HG03378 (cell line): ENCODE measurements around the gene ANKRD45.
"Not testable (repeated sequence)": the region's sequence is repeated elsewhere in the genome, so short reads cannot be mapped to it uniquely, and the experiment has no call there.

ENCODE experiments used
- ATAC-seq: cut with Tn5 transposase; IDR thresholded peaks from one replicate; pipeline ENCODE4 v1.9.1; 2021; ENCODE audit warnings: mild to moderate bottlenecking, moderate library complexity; ENCODE audit not compliant: unreplicated experiment

The ANKRD45 gene

DNA sequence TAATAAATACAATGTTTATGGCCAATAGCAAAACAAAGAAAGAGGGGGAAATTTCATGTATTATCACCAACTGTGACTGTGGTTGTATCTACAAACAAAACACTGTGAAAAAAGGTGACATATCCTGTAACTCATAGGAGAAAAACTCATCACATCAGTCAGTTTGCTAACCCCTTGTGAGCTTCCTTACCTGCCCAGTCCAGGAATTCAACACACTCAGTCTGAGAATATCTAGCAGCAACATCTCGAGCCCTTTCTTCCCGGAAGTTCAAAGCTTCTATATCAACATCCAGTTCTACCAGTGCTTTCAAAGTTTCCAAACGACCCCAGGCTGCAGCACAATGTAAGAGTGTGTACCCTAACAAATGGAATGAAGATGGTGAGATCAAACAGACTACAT, 23.0 kb downstream of the ANKRD45 start:
- ATAC-seq, result no peak

DNA sequence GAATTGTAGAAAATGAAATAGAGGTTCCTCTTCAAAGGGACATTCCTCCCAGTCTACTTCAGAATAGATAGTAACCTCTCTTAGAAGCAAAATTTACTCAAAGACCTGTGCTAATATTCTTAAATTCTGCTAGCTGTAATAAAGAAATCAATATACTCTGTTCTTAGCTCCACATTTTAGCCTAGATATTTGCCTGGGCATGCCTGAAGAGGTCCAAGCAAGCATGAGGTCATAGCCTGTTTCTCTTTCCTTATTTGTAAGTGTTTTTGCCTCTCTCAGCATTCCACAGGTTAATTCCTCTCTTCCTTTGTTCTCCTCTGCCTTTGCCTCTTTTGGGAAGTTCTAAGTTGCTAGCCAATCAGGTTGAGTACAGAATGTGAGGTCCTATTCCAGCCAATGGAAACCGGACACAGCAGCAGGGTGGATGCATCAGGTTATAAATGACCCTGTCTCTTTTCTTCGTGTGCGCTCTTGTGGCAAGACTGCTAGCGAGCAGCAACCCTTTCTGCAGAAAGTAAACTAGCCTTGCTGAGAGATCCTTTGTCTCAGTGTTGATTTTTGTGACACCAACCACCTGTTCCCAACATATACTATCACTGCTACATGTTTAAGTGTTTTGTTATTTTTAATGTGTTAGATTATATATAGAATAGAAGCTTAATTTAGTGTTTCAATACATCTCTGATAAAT, 27.1 kb downstream of the ANKRD45 start:
- not testable (repeated sequence) for ATAC-seq

DNA sequence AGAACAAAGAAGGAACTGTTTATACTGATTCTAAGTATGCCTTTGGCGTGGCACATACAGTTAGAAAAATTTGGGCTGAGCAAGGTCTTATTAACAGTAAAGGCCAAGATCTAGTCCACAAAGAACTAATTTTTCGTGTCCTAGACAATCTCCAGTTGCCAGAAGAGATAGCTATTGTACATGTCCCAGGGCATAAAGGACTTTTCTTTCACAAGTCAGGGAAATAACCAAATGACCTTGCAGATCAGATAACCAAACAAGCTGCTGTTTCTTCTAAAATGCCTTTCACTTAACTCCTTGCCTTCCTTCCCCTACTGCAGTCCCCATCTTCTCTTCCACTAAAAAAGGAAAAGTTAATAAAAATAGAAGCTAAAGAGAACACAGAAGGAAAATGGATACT, 30.5 kb downstream of the ANKRD45 start:
- ATAC-seq, result no peak

DNA sequence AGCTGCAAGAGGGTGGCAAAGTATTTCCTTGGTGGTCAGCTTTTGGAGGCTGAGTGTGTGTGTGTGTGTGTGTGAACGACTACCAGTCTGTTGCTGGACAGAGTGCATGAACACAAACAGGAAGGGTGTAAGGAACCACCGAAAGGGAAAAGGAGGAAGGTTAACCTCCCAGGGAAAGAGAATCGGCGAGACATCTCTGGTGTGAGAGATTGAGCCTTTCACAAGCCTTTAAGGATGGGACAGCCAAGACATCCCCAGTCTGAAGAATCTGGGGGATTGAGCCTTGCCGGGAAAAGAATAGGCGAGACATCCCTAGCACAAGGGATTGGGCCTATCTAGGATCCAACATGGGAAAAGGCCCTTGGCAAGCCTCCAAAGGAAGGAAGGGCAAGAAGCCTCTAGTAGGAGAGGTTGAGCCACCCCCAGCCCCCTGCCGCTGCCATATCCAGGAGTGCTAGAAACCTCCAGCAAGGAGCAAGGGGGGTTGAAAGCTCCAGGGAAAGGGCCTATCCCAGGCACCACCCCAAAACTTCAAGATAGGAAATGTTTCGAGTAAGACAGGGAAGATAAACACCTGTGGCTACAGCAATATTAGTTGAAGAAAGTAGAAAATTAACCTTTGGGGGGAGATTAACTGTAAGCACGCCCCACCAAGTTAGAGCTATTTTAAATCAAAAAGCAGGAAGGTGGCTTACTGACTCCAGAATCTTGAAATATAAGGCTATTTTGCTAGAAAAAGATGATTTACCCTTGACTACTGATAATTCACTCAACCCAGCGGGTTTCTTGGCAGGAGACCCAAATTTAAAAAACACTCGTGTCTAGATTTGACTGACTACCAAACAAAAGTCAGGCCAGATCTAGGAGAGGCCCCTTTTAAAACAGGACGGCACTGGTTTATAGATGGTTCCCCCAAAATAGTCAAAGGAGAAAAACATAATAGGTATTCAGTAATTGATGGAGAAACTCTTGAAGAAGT, 31.3 kb downstream of the ANKRD45 start:
- no peak for ATAC-seq

DNA sequence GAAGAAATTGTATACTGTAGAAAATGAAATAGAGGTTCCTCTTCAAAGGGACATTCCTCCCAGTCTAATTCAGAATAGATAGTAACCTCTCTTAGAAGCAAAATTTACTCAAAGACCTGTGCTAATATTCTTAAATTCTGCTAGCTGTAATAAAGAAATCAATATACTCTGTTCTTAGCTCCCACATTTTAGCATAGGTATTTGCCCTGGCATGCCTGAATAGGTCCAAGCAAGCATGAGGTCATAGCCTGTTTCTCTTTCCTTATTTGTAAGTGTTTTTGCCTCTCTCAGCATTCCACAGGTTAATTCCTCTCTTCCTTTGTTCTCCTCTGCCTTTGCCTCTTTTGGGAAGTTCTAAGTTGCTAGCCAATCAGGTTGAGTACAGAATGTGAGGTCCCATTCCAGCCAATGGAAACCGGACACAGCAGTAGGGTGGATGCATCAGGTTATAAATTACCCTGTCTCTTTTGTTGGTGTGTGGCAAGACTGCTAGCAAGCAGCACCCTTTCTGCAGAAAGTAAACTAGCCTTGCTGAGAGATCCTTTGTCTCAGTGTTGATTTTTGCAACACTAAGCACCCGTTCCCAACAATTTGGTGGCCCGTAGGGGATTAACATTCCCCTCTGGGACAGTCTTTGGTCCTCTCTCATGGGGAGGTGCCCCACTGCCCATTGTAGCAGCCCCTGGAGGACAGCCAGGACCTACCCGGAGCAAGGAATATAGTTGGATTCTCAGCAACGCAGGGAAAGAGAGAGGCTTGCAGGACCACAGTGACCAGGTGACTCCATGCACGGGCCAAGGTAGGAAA, 32.2 kb downstream of the ANKRD45 start:
- not testable (repeated sequence) for ATAC-seq

DNA sequence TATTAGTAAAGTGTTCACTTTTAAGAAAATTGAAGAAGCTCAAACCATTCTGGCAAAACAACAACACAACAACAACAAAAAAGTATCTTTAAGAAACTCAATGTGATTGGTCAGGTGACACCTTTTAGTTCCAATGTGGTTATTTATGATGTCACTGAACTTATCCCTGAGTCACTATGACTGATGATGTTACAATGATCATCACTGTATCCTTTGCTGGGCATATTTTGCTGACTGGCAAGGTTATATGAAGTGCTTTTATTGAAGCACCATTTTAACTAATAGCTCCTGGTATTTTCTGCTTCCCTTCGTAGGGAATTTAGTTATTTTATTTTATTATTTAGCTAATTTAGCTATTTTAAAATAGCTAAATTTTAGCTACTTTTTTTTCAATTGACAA, 34.5 kb downstream of the ANKRD45 start, which contains the start of gene TEX50:
Gene TEX50, plus strand, starts transcription at position 223 of the 400 bp plus-strand sequence. CDS start 184 bp downstream, outside the sequence.
- no peak for ATAC-seq

DNA sequence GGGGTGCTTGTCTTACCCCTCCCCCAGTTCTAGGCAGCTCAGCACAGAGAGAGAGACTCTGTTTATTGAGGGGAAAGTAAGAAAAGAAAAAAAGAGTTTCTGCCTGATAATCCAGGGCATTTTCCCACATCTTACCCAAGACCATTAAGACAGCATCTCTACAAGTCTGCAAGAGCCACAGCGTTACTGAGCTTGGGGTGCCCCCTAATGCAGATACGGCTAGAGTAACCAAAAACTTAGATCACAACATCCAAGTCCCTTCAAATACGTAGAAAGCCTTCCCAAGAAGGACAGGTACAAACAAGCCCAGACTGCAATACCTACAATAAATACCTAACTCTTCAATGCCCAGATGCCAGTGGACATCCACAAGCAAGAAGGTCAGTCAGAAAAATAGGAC, 40.8 kb downstream of the ANKRD45 start:
- ATAC-seq, result no peak

DNA sequence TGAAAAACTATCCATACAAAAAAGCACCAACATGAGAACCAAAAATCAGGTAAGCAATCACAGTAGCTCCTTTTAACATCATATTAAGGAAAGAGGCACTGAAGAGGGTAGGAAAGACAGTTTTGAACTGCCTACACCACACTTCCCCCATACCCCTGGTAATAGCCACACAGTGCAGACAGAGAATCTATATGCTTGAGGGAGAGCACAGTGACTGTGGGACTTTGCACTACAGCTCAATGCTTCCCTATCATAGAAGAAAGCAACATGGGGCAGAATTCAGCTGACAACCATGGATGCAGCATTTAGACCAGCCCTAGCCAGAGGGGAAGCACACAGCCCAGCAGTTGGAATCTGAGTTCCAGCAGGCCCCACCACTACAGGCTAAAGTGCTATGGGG, 42.4 kb downstream of the ANKRD45 start:
- no peak for ATAC-seq

DNA sequence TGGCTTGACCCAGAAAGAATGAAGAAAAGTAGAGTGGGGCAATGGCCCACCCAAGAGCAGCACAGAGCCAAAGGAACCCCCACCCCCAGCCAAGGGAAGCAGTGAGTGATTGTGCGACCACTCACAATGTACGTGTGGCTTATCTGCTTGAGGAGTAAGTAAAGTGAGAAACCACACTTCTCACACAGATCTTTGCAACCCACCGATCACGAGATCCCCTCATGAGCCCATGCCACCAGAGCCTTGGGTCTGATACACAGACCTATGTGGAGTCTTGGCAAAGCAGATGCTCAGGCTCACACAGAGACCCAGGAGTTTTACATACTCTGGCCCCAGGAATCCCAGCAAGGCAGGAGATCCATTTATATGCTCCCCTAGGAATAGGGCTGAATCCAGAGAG, 52.8 kb downstream of the ANKRD45 start:
- ATAC-seq, result no peak

DNA sequence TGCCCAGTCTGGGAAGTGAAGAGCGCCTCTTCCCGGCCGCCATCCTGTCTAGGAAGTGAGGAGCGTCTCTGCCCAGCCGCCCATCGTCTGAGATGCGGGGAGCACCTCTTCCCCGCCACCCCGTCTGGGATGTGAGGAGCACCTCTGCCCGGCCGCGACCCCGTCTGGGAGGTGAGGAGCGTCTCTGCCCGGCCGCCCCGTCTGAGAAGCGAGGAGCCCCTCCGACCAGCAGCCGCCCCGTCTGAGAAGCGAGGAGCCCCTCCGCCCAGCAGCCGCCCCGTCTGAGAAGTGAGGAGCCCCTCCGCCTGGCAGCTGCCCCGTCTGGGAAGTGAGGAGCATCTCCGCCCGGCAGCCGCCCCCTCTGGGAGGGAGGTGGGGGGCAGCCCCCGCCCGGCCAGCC, 56.6 kb downstream of the ANKRD45 start:
- ATAC-seq, result not testable (repeated sequence)

DNA sequence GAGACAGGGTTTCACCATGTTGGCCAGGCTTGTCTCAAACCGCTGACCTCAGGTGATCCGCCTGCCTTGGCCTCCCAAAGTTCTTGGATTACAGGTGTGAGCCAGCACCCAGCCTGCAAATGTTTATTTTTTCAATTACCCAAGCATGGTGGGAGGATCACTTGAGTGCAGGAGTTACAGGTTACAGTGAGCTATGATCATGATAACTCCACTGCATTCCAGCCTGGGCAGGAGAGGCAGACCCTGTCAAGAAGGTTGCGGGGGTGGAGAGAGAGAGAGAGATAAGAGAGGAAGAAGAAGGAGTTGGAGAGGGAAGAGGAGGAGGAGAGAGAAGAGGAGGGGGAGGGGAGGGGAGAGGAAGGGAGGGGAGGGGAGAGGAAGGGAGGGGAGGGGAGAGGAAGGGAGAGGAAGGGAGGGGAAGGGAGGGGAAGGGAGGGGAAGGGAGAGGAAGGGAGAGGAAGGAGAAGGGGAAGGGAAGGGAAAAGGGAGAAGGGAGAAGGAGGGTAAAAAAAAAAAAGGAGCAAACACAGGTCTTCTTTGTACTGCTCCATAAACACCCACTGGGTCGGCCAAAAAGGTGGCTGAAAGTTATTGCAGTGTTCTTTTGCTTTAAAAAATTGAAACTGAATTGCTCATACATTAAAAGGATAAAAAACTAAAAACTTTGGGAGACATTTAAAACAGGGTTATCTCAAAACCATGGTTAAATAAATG, 61.0 kb downstream of the ANKRD45 start:
- ATAC-seq, result no peak

DNA sequence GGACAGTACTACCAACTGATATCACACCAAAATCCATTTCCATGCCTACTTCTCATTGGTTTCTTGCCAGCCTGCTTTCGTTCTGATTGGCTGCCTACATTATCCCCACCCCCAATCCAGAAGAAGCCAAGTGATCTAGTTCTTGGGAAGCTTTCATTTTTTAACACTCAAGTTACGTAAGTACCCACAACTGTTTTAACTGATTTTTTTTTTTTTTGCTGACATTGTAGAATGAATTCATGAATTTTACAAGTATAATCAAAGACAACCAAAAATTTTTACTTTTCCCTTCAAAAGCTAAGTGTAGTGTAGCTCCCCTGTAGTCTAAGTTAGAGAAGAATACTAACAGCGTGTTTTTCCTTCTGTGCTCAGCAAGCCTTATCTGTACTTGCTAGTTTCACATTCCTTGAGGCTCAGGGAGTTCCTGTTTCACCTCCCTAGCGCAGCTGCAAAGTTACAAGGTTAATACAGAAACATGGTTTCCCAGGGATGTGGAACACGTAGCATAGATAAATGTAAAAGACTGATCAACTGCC, 66.5 kb downstream of the ANKRD45 start, which contains the start of gene SLC9C2:
Gene SLC9C2, minus strand, starts transcription at position 17 of the 536 bp plus-strand sequence. CDS start 1,296 bp downstream, outside the sequence.
- ATAC-seq, result no peak

DNA sequence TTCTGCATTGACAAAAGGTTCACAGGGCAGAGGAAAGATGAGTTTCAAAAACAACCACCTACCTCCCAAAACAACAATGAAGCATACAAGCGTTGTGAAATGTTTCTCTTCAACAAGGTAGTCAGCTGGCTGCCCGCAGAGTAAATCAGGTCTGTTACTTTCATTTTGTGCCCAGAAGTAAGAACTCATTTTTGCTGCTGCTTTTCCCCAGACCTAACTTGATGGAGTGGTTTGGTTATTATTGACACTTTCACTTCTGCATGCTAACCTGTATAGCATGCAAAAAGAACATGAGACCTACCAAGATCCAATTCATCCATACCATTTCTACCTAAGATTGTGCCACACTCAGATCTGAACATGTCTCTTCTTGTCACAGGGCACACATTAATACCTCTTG, 68.1 kb downstream of the ANKRD45 start:
- no peak for ATAC-seq

DNA sequence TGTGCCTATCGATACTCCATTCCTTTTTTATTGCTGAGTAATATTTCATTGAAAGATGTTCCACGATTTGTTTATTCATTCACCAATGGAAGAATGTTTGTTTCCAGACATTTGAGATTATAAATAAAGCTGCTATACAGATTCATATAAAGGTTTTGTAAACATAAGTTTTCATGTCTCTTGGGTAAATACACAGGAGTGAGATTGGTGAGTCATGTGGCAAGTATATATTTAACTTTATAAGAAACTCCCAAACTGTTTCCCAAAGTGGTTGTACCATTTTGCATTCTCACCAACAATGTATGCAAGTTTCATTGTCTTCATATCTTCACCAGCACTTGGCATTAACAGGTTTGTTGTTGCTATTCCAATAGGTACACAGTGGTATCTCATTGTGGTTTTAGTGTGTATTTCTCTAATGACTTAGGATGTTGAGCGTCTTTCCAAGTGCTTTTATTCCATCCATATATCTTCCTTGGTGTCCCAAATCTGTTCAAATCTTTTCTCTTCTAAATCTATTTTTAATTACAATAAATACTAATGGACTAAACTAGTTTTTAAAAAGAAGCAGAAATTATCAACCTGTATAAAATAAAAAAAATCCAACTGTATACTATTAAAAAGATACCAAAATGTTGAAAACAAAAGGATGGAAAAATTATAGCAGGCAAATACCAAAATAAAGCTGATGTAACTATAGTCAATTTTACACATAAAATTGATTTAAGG, 73.4 kb downstream of the ANKRD45 start:
- no peak for ATAC-seq

DNA sequence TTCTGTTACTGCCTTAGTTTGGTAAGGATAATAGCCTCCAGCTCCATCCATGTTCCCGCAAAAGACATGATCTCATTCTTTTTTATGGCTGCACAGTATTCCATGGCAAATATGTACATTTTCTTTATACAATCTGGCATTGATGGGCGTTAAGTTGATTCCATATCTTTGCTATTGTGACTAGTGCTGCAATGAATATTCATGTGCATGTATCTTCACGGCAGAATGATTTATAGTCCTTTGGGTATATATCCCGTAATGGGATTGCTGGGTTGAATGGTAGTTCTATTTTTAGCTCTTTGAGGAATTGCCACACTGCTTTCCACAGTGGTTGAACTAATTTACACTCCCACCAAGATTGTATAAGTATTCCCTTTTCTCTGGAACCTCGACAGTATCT, 78.5 kb downstream of the ANKRD45 start:
- not testable (repeated sequence) for ATAC-seq

DNA sequence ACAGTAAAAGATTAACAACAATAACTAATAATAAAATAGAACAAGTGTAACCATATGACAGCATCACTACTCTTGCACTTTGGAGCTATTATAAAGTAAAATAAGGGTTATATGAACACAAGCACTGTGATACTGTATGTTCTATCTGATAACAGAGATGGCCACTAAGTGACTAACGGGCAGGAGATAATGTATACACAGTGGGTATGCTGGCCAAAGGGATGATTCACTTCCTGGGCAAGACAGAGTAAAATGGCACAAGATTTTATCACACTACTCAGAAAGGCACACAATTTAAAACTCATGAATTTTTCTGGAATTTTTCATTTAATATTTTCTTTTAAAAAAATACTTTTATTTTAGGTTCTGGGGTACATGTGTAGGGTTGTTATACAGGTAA, 79.1 kb downstream of the ANKRD45 start:
- ATAC-seq, result no peak

DNA sequence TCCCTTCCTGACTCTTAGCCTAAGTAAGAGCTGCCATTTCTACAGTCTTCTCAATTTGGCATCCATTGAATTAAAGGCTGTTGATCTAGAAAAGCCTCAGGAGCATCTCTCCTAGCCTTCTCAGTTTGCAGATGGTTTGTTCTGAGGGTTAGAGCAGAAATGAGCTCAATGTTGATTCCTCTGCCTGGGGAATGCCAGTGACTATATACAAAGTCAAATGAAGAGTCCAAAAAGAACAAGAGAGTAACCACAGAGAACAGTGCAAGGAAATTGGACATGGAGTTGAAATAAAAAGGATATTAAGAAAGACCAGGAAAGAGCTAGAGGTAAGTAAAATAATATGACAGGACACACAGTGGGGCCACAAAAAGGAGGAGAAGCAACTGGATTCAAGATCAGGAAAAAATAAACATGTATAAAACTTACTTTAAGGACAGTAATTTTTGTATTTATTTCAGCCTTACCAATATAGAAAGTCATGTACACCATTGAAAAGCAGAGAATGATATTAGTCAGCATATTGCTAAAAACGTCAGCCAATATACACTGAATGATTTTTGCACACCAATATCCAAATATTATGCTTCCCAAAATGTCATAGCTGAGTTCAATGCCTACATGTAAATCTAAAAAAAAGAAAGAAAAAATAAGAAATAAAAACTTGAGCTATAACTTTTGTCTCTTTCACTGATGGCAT, 88.1 kb downstream of the ANKRD45 start:
- no peak for ATAC-seq

DNA sequence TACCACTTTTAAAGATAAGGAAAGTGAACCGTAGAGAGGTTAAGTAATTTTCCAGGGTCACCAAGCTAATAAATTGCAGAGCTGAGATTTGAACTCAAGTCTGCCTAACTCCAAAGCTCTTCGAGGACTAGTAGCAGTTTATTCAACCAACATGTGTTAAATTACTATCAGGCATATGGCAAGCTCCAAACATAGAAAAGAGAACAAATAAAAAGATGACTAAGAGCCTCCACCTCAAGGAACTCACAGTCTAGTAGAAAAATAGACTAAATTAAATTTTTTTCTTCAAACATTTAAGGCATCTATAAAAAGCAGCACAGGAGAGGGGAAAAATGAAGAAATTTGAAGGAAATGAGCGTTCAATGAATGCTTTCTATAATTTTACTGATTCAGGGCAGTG, 89.0 kb downstream of the ANKRD45 start:
- no peak for ATAC-seq

DNA sequence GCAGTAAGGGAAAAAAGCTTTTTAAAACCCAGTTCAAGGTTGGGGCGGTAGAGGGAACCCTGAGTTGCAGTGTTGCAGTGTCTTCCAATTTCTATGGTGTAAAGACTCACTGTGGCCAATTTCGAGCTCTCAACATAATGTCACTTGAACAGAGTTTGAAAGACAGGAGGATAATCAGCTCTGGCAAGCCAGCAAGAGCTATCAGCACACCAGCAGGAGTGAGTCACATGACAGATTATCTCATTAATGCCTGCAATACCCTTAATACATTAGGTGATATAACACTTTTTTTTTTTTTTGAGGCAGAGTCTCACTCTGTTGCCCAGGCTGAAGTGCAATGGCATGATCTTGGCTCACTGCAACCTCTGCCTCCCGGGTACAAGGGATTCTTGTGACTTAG, 89.6 kb downstream of the ANKRD45 start:
- ATAC-seq, result no peak
